B cell (primary cell): ENCODE data around the gene YY1. TPM values are rescaled to one million over a fixed set of nuclear protein-coding genes. Genes with fewer than 3 reads are reported as not detected.
"Not testable (repeated sequence)": the region's sequence is repeated elsewhere in the genome, so short reads cannot be mapped to it uniquely, and the experiment has no call there.

Source experiments
- ATAC-seq: fragments of 200-7000 bp; cut with Tn5 transposase; one replicate; pipeline ENCODE4 v1.10.0; 2021; ENCODE audit warnings: low read depth, mild to moderate bottlenecking, moderate number of reproducible peaks, moderate library complexity
- CTCF ChIA-PET: fragments of 350-600 bp; sonication (Branson Sonifier 250); formaldehyde crosslinking; loops from one replicate; lab custom pipeline; 2021; ENCODE audit warnings: antibody characterized with exemption, inconsistent platforms; lab: Charles Lee
- POLR2A ChIA-PET: fragments of 350-600 bp; sonication (Branson Sonifier 250); formaldehyde crosslinking; loops from one replicate; lab custom pipeline; 2021; ENCODE audit warnings: antibody characterized with exemption; lab: Charles Lee
- DNase-seq: peaks from one replicate; pipeline ENCODE4 v3.0.0; 2013
- H2AFZ ChIP-seq: 2 replicates; pipeline ENCODE4 v1.6.1; 2012; ENCODE audit warnings: mild to moderate bottlenecking, low read depth, low read length; ENCODE audit not compliant: insufficient read depth, poor library complexity, severe bottlenecking
- H3K27ac ChIP-seq, 2 donors: 1 replicate in 1 of 2; 2 replicates in 1 of 2; pipeline ENCODE4 v1.5.1; 2012 to 2013; ENCODE audit warnings: low read length in 2 of 2, mild to moderate bottlenecking in 2 of 2, moderate library complexity in 1 of 2
- H3K27me3 ChIP-seq, 4 experiments: fragments of 200-600 bp in 1 of 4; sonication (generic) in 1 of 4; replicated peaks in 1 of 4; 1 replicate in 2 of 4; 2 replicates in 2 of 4; pipeline versions ENCODE4 v1.6.1 to v1.7.0; 2013 to 2016; ENCODE audit warnings: low read length in 3 of 4, mild to moderate bottlenecking in 2 of 4, mixed read lengths in 1 of 4, moderate library complexity in 1 of 4; ENCODE audit not compliant: insufficient read depth in 4 of 4, control insufficient read depth in 3 of 4; ENCODE audit errors: control extremely low read depth in 1 of 4
- H3K36me3 ChIP-seq, 2 experiments: replicated peaks in 1 of 2; 1 replicate in 1 of 2; 2 replicates in 1 of 2; pipeline versions ENCODE4 v1.6.1 to v1.7.1; 2013; ENCODE audit warnings: low read length in 1 of 2; ENCODE audit not compliant: insufficient read depth in 2 of 2, control insufficient read depth in 1 of 2; ENCODE audit errors: control extremely low read depth in 1 of 2, extremely low read depth in 1 of 2
- H3K4me1 ChIP-seq, 2 donors: fragments of 200-600 bp in 1 of 2; sonication (generic) in 1 of 2; 1 replicate in 1 of 2; 2 replicates in 1 of 2; pipeline versions ENCODE4 v1.5.1 to v1.6.1; 2013 to 2017; ENCODE audit warnings: low read length in 2 of 2; ENCODE audit not compliant: control insufficient read depth in 2 of 2, insufficient read depth in 2 of 2
- H3K4me2 ChIP-seq: replicated peaks from 2 replicates; pipeline ENCODE3; 2012; ENCODE audit warnings: mild to moderate bottlenecking, low read depth, low read length; ENCODE audit not compliant: poor library complexity, severe bottlenecking
- H3K4me3 ChIP-seq, 5 experiments: fragments of 200-600 bp in 1 of 5; sonication (generic) in 1 of 5; 1 replicate in 3 of 5; 2 replicates in 2 of 5; pipeline versions ENCODE4 v1.5.1 to v1.7.0; 2011 to 2016; ENCODE audit warnings: low read length in 4 of 5, mild to moderate bottlenecking in 4 of 5, low read depth in 2 of 5, control low read depth in 1 of 5, moderate library complexity in 1 of 5; ENCODE audit not compliant: insufficient read depth in 1 of 5; ENCODE audit errors: control extremely low read depth in 1 of 5, extremely low read depth in 1 of 5
- H3K79me2 ChIP-seq: fragments of 200-600 bp; sonication (generic); one replicate; pipeline ENCODE4 v1.6.0; 2016; ENCODE audit warnings: low read length; ENCODE audit not compliant: control insufficient read depth, insufficient read depth
- H3K9ac ChIP-seq: fragments of 200-600 bp; sonication (generic); 2 replicates; pipeline ENCODE4 v1.6.1; 2017; ENCODE audit warnings: mild to moderate bottlenecking, low read length, moderate library complexity
- H3K9me3 ChIP-seq, 3 donors: one replicate each; pipeline versions ENCODE4 v1.6.1 to v1.7.1; 2013; ENCODE audit warnings: low read length in 2 of 3; ENCODE audit not compliant: control insufficient read depth in 2 of 3, insufficient read depth in 1 of 3; ENCODE audit errors: control extremely low read depth in 1 of 3
- H4K20me1 ChIP-seq: 2 replicates; pipeline ENCODE4 v1.6.0; 2012; ENCODE audit warnings: mild to moderate bottlenecking, low read length; ENCODE audit not compliant: insufficient read depth, control insufficient read depth, poor library complexity, severe bottlenecking
- H3K27ac Mint-ChIP-seq: one replicate; pipeline ENCODE4 v1.8.0; 2021; ENCODE audit warnings: mixed read lengths
- H3K27me3 Mint-ChIP-seq: one replicate; pipeline ENCODE4 v1.8.0; 2021; ENCODE audit warnings: mixed read lengths
- H3K4me1 Mint-ChIP-seq: one replicate; pipeline ENCODE4 v1.8.0; 2021; ENCODE audit warnings: mixed read lengths
- H3K4me3 Mint-ChIP-seq: one replicate; pipeline ENCODE4 v1.8.0; 2021; ENCODE audit warnings: mixed read lengths
- H3K9me3 Mint-ChIP-seq: one replicate; pipeline ENCODE4 v1.8.0; 2022; ENCODE audit warnings: mixed read lengths; ENCODE audit not compliant: insufficient read depth
- CTCF ChIP-seq: fragments of 200-600 bp; IDR thresholded peaks from one replicate; pipeline ENCODE4 v1.8.0; 2022; ENCODE audit warnings: antibody characterized with exemption, mild to moderate bottlenecking
- EZH2 ChIP-seq: IDR thresholded peaks from 2 replicates; pipeline ENCODE4 v1.6.1; 2012; ENCODE audit warnings: borderline replicate concordance, low read depth, mild to moderate bottlenecking, moderate library complexity, low read length; ENCODE audit not compliant: insufficient read depth, poor library complexity, severe bottlenecking
- WGBS: methylation state at CpG from one replicate; pipeline ENCODE4 v1.1.5; 2013; ENCODE audit warnings: missing lambda C conversion rate; ENCODE audit not compliant: insufficient coverage; 5-methylcytosine and 5-hydroxymethylcytosine counted together
- intact Hi-C: fragments of 100-400 bp; cut with micrococcal nuclease; formaldehyde crosslinking; loops from one replicate; pipeline ENCODE4 v1.10.0; 2022
- polyA plus RNA-seq: library from polyadenylated mRNA; depleted of rRNA; stranded (reverse); fragments of >200 nt; gene quantifications from 2 replicates; pipeline ENCODE4 v1.2.3, GENCODE V29; 2012
- total RNA-seq, 2 donors: library from RNA; stranded (reverse); fragments of 120-200 nt in 1 of 2; gene quantifications; 1 replicate in 1 of 2; 2 replicates in 1 of 2; pipeline versions ENCODE4 v1.2.3 to v1.2.4, GENCODE V29; 2013 to 2022

Gene YY1
- total and polyA plus RNA-seq, 2 donors (not counting 1 experiment from before 2014, with no cell fraction given) = 24.0 to 91.4 TPM

GRCh38 chr14:100309028-100309737, 70.2 kb downstream of the YY1 start:
- ChIA-PET CTCF (interaction anchor here (0.7 to 1.2 kb wide), 3 partner anchors 10 to 26 kb away, joined by 3 to 4 read pairs (median 3); no protein-coding TSS in a partner anchor), POLR2A (interaction anchor here (1.1 kb wide), 1 partner anchor 12 kb away, joined by 3 read pairs; no protein-coding TSS in a partner anchor)
- Histone ChIP-seq H3K27ac (no peak overlapping the region), H3K9ac (no peak overlapping the region), H3K4me1 (peaks cover 33 to 48% of the 10 kb centered on the region in 2 donors), H3K79me2 (peaks cover 5% of the 10 kb centered on the region), H2AFZ (no peak overlapping the region), H4K20me1 (no peaks in the 10 kb centered on the region), H3K9me3 (no peaks in the 10 kb centered on the region), H3K4me3 (no peak overlapping the region), H3K4me2 (no peak overlapping the region), H3K27me3 (peaks cover 0 to 3% (median 0%) of the 10 kb centered on the region in 4 experiments), H3K36me3 (no peaks in the 10 kb centered on the region)
- intact Hi-C loops = loop anchor here (5.0 to 10.0 kb wide), 2 partner anchors 162 to 704 kb away; partner anchors contain the start of gene CCDC85C
- WGBS = 80% methylated on average over 3 of the region's 8 CpGs
- Mint-ChIP-seq H3K27ac (peak overlapping the region; percentile 6), H3K9me3 (no peaks in the 10 kb centered on the region), H3K27me3 (no peaks in the 10 kb centered on the region), H3K4me1 (peaks cover 30% of the 10 kb centered on the region), H3K4me3 (peak overlapping the region; percentile 47)
- ATAC-seq (no peak), DNase-seq (no peak)
- TF ChIP-seq EZH2 (no peak), CTCF (no peak)

GRCh38 chr14:100312110-100312876, 73.3 kb downstream of the YY1 start:
- H3K9ac ChIP-seq, intact Hi-C loops, H3K9me3 ChIP-seq, H3K27me3 Mint-ChIP-seq, H4K20me1 ChIP-seq, H3K79me2 ChIP-seq, H3K9me3 Mint-ChIP-seq, H3K27me3 ChIP-seq, H3K4me3 ChIP-seq, H3K36me3 ChIP-seq: not testable (repeated sequence)
- H2AFZ ChIP-seq = peak overlapping the region; percentile 68
- H3K27ac ChIP-seq = peak overlapping the region; percentile 36 to 65
- ATAC-seq (peak; percentile 76), DNase-seq (peak; percentile 59)
- peak overlapping the region; percentile 71 for H3K4me3 Mint-ChIP-seq
- ChIA-PET POLR2A (interaction anchor here (1.0 kb wide), 1 partner anchor 15 kb away, joined by 3 read pairs; no protein-coding TSS in a partner anchor), CTCF (interaction anchor here (1.1 to 1.5 kb wide), 5 partner anchors 9 to 42 kb away, joined by 3 to 7 read pairs (median 4); no protein-coding TSS in a partner anchor)
- WGBS = 8% methylated on average over 9 of the region's 18 CpGs
- H3K27ac Mint-ChIP-seq = peak overlapping the region; percentile 90
- peaks cover 21% of the 10 kb centered on the region for H3K4me1 Mint-ChIP-seq
- H3K4me2 ChIP-seq = peak overlapping the region; percentile 38
- peaks cover 24 to 29% of the 10 kb centered on the region in 2 donors for H3K4me1 ChIP-seq
